Measurements from ENCODE around the gene RPL10L. TPM values are rescaled to one million over a fixed set of nuclear protein-coding genes. Genes with fewer than 3 reads are reported as not detected.

Gene RPL10L
- polyA plus RNA-seq, 1 donor (not counting 4 experiments of a cell fraction or from before 2014, with no cell fraction given), result not detected

GRCh38 chr14:46686652-46687051, 35.1 kb upstream of the RPL10L start:
- dilution Hi-C loops (cut with MboI; ENCODE audit: extremely low pct_ligation_motif_present, low sequenced_read_pairs), result no loop called here
- DNase-seq (ENCODE audit: low read depth, low spot score), result no peak

GRCh38 chr14:46672128-46672527, 20.5 kb upstream of the RPL10L start:
- dilution Hi-C loops (cut with MboI; ENCODE audit: extremely low pct_ligation_motif_present, low sequenced_read_pairs), result no loop called here

More at GRCh38 chr14:46686652-46687051, 35.1 kb upstream of the RPL10L start:
- no peak overlapping the region for H3K9ac ChIP-seq (ENCODE audit: control insufficient read depth, extremely low read depth, insufficient read depth, low read length)
- H3K9me3 ChIP-seq (ENCODE audit: control insufficient read depth, low read depth, low read length), result no peaks in the 10 kb centered on the region
- TF ChIP-seq EZH2 (IDR thresholded peaks at IDR 0.05; ENCODE audit: low read length) (no peak), CTCF (optimal IDR thresholded peaks at IDR 0.05 in 1 of 3, IDR thresholded peaks at IDR 0.05 in 1 of 3, conservative IDR thresholded peaks at IDR 0.05 in 1 of 3; ENCODE audit: extremely low read depth in 1 of 3, insufficient read depth in 2 of 3, low read length in 3 of 3) (no peak)
- no peaks in the 10 kb centered on the region for H3K27me3 ChIP-seq (ENCODE audit: control insufficient read depth, extremely low read depth, insufficient read depth, low read length)
- no peaks in the 10 kb centered on the region for H3K4me1 ChIP-seq (ENCODE audit: control insufficient read depth, extremely low read depth, insufficient read depth, low read length)
- no peak for FAIRE-seq
- H3K4me2 ChIP-seq (ENCODE audit: control insufficient read depth, extremely low read depth, insufficient read depth, low read depth, low read length), result no peak overlapping the region
- H4K20me1 ChIP-seq (ENCODE audit: control insufficient read depth, extremely low read depth, insufficient read depth, low read length), result no peaks in the 10 kb centered on the region
- H3K27ac ChIP-seq (ENCODE audit: control insufficient read depth, insufficient read depth, low read length), result no peak overlapping the region
- no peak overlapping the region for H3K4me3 ChIP-seq (ENCODE audit: control insufficient read depth in 2 of 3, extremely low read depth in 1 of 3, insufficient read depth in 2 of 3, low read depth in 1 of 3, low read length in 3 of 3)
- no peak overlapping the region for H2AFZ ChIP-seq (ENCODE audit: control insufficient read depth, low read length)
- H3K79me2 ChIP-seq (ENCODE audit: control insufficient read depth, insufficient read depth, low read length), result no peaks in the 10 kb centered on the region
- H3K36me3 ChIP-seq (ENCODE audit: control insufficient read depth in 2 of 2, extremely low read depth in 1 of 2, insufficient read depth in 2 of 2, low read length in 2 of 2), result no peaks in the 10 kb centered on the region
- H3K9me1 ChIP-seq (ENCODE audit: control insufficient read depth, extremely low read depth, insufficient read depth, low read length), result no peaks in the 10 kb centered on the region

More at GRCh38 chr14:46672128-46672527, 20.5 kb upstream of the RPL10L start:
- no peak for DNase-seq (ENCODE audit: low read depth, low spot score)
- Histone ChIP-seq H3K79me2 (ENCODE audit: control insufficient read depth, insufficient read depth, low read length) (no peaks in the 10 kb centered on the region), H3K9me1 (ENCODE audit: control insufficient read depth, extremely low read depth, insufficient read depth, low read length) (no peaks in the 10 kb centered on the region), H3K4me1 (ENCODE audit: control insufficient read depth, extremely low read depth, insufficient read depth, low read length) (no peaks in the 10 kb centered on the region), H3K27ac (ENCODE audit: control insufficient read depth, insufficient read depth, low read length) (no peak overlapping the region), H3K4me2 (ENCODE audit: control insufficient read depth, extremely low read depth, insufficient read depth, low read depth, low read length) (no peak overlapping the region), H2AFZ (ENCODE audit: control insufficient read depth, low read length) (no peak overlapping the region), H3K4me3 (ENCODE audit: control insufficient read depth in 2 of 3, extremely low read depth in 1 of 3, insufficient read depth in 2 of 3, low read depth in 1 of 3, low read length in 3 of 3) (no peak overlapping the region), H3K9me3 (ENCODE audit: control insufficient read depth, low read depth, low read length) (no peaks in the 10 kb centered on the region), H3K27me3 (ENCODE audit: control insufficient read depth, extremely low read depth, insufficient read depth, low read length) (no peaks in the 10 kb centered on the region), H3K36me3 (ENCODE audit: control insufficient read depth in 2 of 2, extremely low read depth in 1 of 2, insufficient read depth in 2 of 2, low read length in 2 of 2) (no peaks in the 10 kb centered on the region), H3K9ac (ENCODE audit: control insufficient read depth, extremely low read depth, insufficient read depth, low read length) (no peak overlapping the region), H4K20me1 (ENCODE audit: control insufficient read depth, extremely low read depth, insufficient read depth, low read length) (no peaks in the 10 kb centered on the region)
- TF ChIP-seq EZH2 (IDR thresholded peaks at IDR 0.05; ENCODE audit: low read length), result no peak
- no peak for TF ChIP-seq CTCF (optimal IDR thresholded peaks at IDR 0.05 in 1 of 3, IDR thresholded peaks at IDR 0.05 in 1 of 3, conservative IDR thresholded peaks at IDR 0.05 in 1 of 3; ENCODE audit: extremely low read depth in 1 of 3, insufficient read depth in 2 of 3, low read length in 3 of 3)
- FAIRE-seq, result no peak

All from keratinocyte (primary cell).